Sigmoid colon (tissue), 7 donors: ENCODE results near the gene POP7. TPM values are rescaled to one million over a fixed set of nuclear protein-coding genes. Genes with fewer than 3 reads are reported as not detected.
"Not testable (repeated sequence)": the region's sequence is repeated elsewhere in the genome, so short reads cannot be mapped to it uniquely, and the experiment has no call there.

Experiments
- DNase-seq: peaks from one replicate; pipeline ENCODE4 v3.0.0-alpha.2; 2019
- H3K27ac ChIP-seq, 4 donors: fragments of 200-600 bp; sonication (generic); one replicate each; pipeline ENCODE4 v1.5.1; 2016 to 2019; ENCODE audit warnings: mild to moderate bottlenecking in 1 of 4
- H3K27me3 ChIP-seq, 3 donors: fragments of 200-600 bp; sonication (generic); one replicate each; pipeline ENCODE4 v1.5.1; 2019; ENCODE audit warnings: mild to moderate bottlenecking in 1 of 3
- H3K36me3 ChIP-seq, 4 donors: fragments of 200-600 bp; sonication (generic); one replicate each; pipeline ENCODE4 v1.5.1; 2016 to 2019
- H3K4me1 ChIP-seq, 4 donors: fragments of 200-600 bp; sonication (generic); one replicate each; pipeline ENCODE4 v1.5.1; 2017 to 2019
- H3K4me3 ChIP-seq, 4 donors: fragments of 200-600 bp; sonication (generic); one replicate each; pipeline ENCODE4 v1.5.1; 2017 to 2019; ENCODE audit warnings: mild to moderate bottlenecking in 2 of 4, moderate library complexity in 1 of 4
- H3K9me3 ChIP-seq, 4 donors: fragments of 200-600 bp in 3 of 4; sonication (generic) in 3 of 4; one replicate each; pipeline versions ENCODE4 v1.5.1 to v1.6.1; 2013 to 2019
- EP300 ChIP-seq, 4 donors: sonication (generic); formaldehyde crosslinking; IDR thresholded peaks; one replicate each; pipeline ENCODE4 v1.6.1; 2017; ENCODE audit warnings: antibody characterized with exemption in 4 of 4
- POLR2A ChIP-seq, 2 donors: fragments of 450-650 bp; IDR thresholded peaks; one replicate each; pipeline ENCODE4 v1.6.1; 2016; ENCODE audit warnings: antibody characterized with exemption in 2 of 2, mild to moderate bottlenecking in 2 of 2, moderate library complexity in 2 of 2
- POLR2AphosphoS5 ChIP-seq, 4 donors: sonication (generic); formaldehyde crosslinking; IDR thresholded peaks; one replicate each; pipeline ENCODE4 v1.6.1; 2017; ENCODE audit warnings: antibody characterized with exemption in 4 of 4
- WGBS, 2 donors: extraction: QIAGEN DNeasy Blood & Tissue Kit; methylation state at CpG; one replicate each; pipeline ENCODE4 v1.1.7; 2013; 5-methylcytosine and 5-hydroxymethylcytosine counted together
- intact Hi-C: fragments of 100-400 bp; cut with DNase I; formaldehyde crosslinking; loops from one replicate; pipeline ENCODE4 v1.15.1; 2023
- polyA plus RNA-seq, 3 donors: library from polyadenylated mRNA; stranded (reverse); fragments of 200-250 nt; gene quantifications; one replicate each; pipeline ENCODE4 v1.2.3, GENCODE V29; 2013
- total RNA-seq, 4 donors: library from RNA; depleted of rRNA; stranded (reverse); fragments of >200 nt; gene quantifications; one replicate each; pipeline ENCODE4 v1.1.0, GENCODE V29; 2016
- TF ChIP-seq, protein P1 (sequence below), 4 experiments: fragments of 450-650 bp in 3 of 4; fragments of 200-600 bp in 1 of 4; IDR thresholded peaks; one replicate each; pipeline ENCODE4 v1.5.1; 2016 to 2019; ENCODE audit warnings: antibody characterized with exemption in 4 of 4, mild to moderate bottlenecking in 3 of 4, moderate library complexity in 2 of 4
- donor health status: healthy with polysubstance abuse.
- donor health status: Bipolar disorder and iron deficiency.
- donor health status: healthy.

Gene POP7
- total and polyA plus RNA-seq, 7 donors: 20.5 to 46.2 (median 39.5) TPM

DNA sequence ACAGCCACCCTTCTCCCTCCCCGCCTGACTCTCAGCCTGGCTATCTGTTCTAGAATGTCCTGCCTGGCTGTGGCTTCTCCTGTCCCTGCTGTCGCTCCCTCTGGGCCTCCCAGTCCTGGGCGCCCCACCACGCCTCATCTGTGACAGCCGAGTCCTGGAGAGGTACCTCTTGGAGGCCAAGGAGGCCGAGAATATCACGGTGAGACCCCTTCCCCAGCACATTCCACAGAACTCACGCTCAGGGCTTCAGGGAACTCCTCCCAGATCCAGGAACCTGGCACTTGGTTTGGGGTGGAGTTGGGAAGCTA, 15.5 kb downstream of the POP7 start:
- TF ChIP-seq, protein P1, sequence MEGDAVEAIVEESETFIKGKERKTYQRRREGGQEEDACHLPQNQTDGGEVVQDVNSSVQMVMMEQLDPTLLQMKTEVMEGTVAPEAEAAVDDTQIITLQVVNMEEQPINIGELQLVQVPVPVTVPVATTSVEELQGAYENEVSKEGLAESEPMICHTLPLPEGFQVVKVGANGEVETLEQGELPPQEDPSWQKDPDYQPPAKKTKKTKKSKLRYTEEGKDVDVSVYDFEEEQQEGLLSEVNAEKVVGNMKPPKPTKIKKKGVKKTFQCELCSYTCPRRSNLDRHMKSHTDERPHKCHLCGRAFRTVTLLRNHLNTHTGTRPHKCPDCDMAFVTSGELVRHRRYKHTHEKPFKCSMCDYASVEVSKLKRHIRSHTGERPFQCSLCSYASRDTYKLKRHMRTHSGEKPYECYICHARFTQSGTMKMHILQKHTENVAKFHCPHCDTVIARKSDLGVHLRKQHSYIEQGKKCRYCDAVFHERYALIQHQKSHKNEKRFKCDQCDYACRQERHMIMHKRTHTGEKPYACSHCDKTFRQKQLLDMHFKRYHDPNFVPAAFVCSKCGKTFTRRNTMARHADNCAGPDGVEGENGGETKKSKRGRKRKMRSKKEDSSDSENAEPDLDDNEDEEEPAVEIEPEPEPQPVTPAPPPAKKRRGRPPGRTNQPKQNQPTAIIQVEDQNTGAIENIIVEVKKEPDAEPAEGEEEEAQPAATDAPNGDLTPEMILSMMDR (IDR thresholded peaks at IDR 0.05): no peak
- TF ChIP-seq POLR2A (IDR thresholded peaks at IDR 0.05) (no peak), POLR2AphosphoS5 (IDR thresholded peaks at IDR 0.05) (no peak), EP300 (IDR thresholded peaks at IDR 0.05) (no peak)
- 74 to 86% methylated on average over 8 of the region's 8 CpGs for WGBS, 2 donors
- Histone ChIP-seq H3K27ac (no peak overlapping the region), H3K9me3 (no peaks in the 10 kb centered on the region), H3K4me3 (no peak overlapping the region), H3K4me1 (peaks cover 0 to 17% (median 11%) of the 10 kb centered on the region in 4 donors), H3K36me3 (no peaks in the 10 kb centered on the region), H3K27me3 (peaks cover 26 to 58% (median 27%) of the 10 kb centered on the region in 3 donors)
- no peak for DNase-seq
- intact Hi-C loops: no loop called here

DNA sequence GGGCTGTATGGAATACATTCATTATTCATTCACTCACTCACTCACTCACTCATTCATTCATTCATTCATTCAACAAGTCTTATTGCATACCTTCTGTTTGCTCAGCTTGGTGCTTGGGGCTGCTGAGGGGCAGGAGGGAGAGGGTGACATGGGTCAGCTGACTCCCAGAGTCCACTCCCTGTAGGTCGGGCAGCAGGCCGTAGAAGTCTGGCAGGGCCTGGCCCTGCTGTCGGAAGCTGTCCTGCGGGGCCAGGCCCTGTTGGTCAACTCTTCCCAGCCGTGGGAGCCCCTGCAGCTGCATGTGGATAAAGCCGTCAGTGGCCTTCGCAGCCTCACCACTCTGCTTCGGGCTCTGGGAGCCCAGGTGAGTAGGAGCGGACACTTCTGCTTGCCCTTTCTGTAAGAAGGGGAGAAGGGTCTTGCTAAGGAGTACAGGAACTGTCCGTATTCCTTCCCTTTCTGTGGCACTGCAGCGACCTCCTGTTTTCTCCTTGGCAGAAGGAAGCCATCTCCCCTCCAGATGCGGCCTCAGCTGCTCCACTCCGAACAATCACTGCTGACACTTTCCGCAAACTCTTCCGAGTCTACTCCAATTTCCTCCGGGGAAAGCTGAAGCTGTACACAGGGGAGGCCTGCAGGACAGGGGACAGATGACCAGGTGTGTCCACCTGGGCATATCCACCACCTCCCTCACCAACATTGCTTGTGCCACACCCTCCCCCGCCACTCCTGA, 16.7 kb downstream of the POP7 start:
- H3K36me3 ChIP-seq: no peaks in the 10 kb centered on the region
- H3K9me3 ChIP-seq: no peaks in the 10 kb centered on the region
- DNase-seq: no peak
- peaks cover 26 to 58% (median 27%) of the 10 kb centered on the region in 3 donors for H3K27me3 ChIP-seq
- intact Hi-C loops: loop anchor here (1.0 kb wide), 1 partner anchor 18 kb away; no protein-coding TSS in a partner anchor
- H3K27ac ChIP-seq: no peak overlapping the region
- peaks cover 0 to 22% (median 11%) of the 10 kb centered on the region in 4 donors for H3K4me1 ChIP-seq
- H3K4me3 ChIP-seq: no peak overlapping the region
- TF ChIP-seq POLR2AphosphoS5 (IDR thresholded peaks at IDR 0.05): no peak
- TF ChIP-seq, protein P1 (IDR thresholded peaks at IDR 0.05): no peak
- no peak for TF ChIP-seq POLR2A (IDR thresholded peaks at IDR 0.05)
- TF ChIP-seq EP300 (IDR thresholded peaks at IDR 0.05): no peak
- WGBS, 2 donors: 85 to 87% methylated on average over 17 of the region's 17 CpGs

DNA sequence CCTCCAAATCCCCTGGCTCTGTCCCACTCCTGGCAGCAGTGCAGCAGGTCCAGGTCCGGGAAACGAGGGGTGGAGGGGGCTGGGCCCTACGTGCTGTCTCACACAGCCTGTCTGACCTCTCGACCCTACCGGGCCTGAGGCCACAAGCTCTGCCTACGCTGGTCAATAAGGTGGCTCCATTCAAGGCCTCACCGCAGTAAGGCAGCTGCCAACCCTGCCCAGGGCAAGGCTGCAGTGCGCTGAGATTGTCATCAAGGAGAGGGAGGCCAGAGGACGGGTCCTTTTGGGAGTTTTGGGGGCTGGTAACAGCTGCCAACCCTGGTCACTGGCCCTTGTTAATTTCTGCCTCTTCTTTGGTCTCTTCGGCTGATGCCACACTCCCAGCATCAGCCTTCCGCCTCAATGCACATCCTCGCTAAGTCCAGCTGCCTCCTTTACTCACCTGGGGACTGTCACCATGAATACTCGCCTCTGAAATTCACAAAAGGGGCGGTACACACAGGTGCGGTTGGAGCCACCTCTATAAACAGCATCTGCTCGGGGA, 17.9 kb downstream of the POP7 start:
- 77 to 84% methylated on average over 16 of the region's 16 CpGs for WGBS, 2 donors
- H3K27me3 ChIP-seq: peaks cover 26 to 54% (median 27%) of the 10 kb centered on the region in 3 donors
- TF ChIP-seq, protein P1 (IDR thresholded peaks at IDR 0.05): no peak
- TF ChIP-seq EP300 (IDR thresholded peaks at IDR 0.05) (no peak), POLR2A (IDR thresholded peaks at IDR 0.05) (no peak), POLR2AphosphoS5 (IDR thresholded peaks at IDR 0.05) (no peak)
- no peaks in the 10 kb centered on the region for H3K9me3 ChIP-seq
- intact Hi-C loops: no loop called here
- no peak overlapping the region for H3K4me3 ChIP-seq
- no peak for DNase-seq
- H3K36me3 ChIP-seq: no peaks in the 10 kb centered on the region
- peaks cover 0 to 22% (median 11%) of the 10 kb centered on the region in 4 donors for H3K4me1 ChIP-seq
- no peak overlapping the region for H3K27ac ChIP-seq

DNA sequence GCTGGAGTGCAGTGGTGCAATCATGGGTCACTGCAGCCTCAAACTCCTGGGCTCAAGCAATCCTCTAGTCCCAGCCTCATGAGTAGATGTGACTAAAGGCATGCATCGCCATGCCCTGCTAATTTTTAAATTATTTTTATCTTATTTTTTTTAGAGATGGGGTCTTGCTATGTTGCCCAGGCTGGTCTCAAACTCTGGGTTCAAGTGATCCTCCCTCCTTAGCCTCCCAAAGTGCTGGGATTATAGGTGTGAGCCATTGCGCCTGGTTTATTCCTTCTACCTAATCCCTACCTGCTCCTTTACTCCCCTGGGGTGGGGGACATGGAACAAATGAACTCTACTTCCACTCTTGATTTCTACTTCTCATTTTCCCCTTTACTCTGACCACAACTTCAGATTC, 18.4 kb downstream of the POP7 start:
- H3K27ac ChIP-seq, DNase-seq, H3K4me3 ChIP-seq, H3K36me3 ChIP-seq, intact Hi-C loops, H3K9me3 ChIP-seq: not testable (repeated sequence)
- peaks cover 0 to 22% (median 11%) of the 10 kb centered on the region in 4 donors for H3K4me1 ChIP-seq
- peaks cover 22 to 49% (median 27%) of the 10 kb centered on the region in 3 donors for H3K27me3 ChIP-seq
- WGBS, 2 donors: 95 to 96% methylated on average over 2 of the region's 2 CpGs

DNA sequence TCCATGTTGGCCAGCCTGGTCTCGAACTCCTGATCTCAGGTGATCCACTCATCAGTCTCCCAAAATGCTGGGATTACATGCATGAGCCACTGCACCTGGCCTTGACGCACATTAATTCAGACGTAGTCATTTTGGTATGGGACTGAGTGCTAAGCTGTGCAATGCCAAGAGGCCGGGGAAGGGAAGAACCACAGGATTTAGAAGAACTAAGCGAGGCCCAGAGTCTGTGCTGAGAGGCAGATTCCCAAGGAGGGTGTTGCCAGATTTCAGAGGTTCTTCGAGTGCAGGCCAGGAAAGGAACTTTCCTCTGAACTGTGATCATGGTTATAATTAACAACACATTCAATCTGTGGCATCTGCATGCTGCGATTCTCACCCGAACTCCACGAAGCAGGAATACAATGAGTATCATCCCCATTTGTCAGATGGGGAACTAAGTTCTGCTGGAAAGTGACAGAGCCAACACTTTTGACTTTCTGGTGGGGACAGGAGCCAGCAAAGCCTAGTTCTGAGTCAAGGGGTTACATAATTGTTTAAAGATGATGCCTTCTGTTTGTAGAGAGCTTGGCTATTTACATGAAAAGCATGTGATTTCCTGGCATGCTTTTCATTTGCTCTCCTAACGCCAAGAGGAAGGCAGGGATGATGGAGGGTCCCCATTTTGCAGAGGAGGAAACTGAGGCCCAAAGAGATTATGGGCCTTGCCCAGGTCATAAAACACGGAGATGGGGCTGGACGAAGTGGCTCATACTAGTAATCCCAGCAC, 21.3 kb downstream of the POP7 start:
- peaks cover 4 to 20% (median 4%) of the 10 kb centered on the region in 3 donors for H3K27me3 ChIP-seq
- intact Hi-C loops: no loop called here
- no peak for TF ChIP-seq POLR2AphosphoS5 (IDR thresholded peaks at IDR 0.05)
- TF ChIP-seq, protein P1 (IDR thresholded peaks at IDR 0.05): no peak
- H3K4me1 ChIP-seq: peaks cover 0 to 13% (median 3%) of the 10 kb centered on the region in 4 donors
- no peak overlapping the region for H3K4me3 ChIP-seq
- H3K9me3 ChIP-seq: no peaks in the 10 kb centered on the region
- no peaks in the 10 kb centered on the region for H3K36me3 ChIP-seq
- peak; percentile 79 for DNase-seq
- 64 to 66% methylated on average over 12 of the region's 12 CpGs for WGBS, 2 donors
- peak overlapping the region in 1 of 4 donors; percentile 21 for H3K27ac ChIP-seq
